HepG2 (cell line): Measurements from ENCODE around the gene PTGDR2. TPM values are rescaled to one million over a fixed set of nuclear protein-coding genes. Genes with fewer than 3 reads are reported as not detected.

Experiments
- ATAC-seq: fragments of 200-7000 bp; cut with Tn5 transposase; 3 replicates; pipeline ENCODE4 v1.9.1; 2020; ENCODE audit warnings: mild to moderate bottlenecking, moderate library complexity
- BruUV-seq: library from RNA; stranded (reverse); fragments of 400-500 nt; replicated peaks from 2 replicates; lab custom pipeline; 2021; lab: Mats Ljungman, UMichigan
- CTCF ChIA-PET: fragments of 300-600 bp; formaldehyde crosslinking; extraction: SDS; loops from one replicate; lab custom pipeline; 2021; ENCODE audit warnings: low total read pairs, inconsistent platforms, low intra/inter-chr PET ratio; lab: Yijun Ruan, JAX
- POLR2A ChIA-PET: fragments of 350-600 bp; sonication (Branson Sonifier 250); formaldehyde crosslinking; loops from one replicate; lab custom pipeline; 2020; ENCODE audit warnings: antibody characterized with exemption, inconsistent platforms; lab: Yijun Ruan, JAX
- DNase-seq: peaks from one replicate; pipeline ENCODE4 v3.0.0-alpha.2; 2015; ENCODE audit warnings: low spot score
- FAIRE-seq: peaks from 3 replicates; lab custom pipeline; 2011; peaks lifted over from hg19 to GRCh38; lab: Jason Lieb, UNC
- H2AFZ ChIP-seq: one replicate; pipeline ENCODE4 v1.6.1; 2011; ENCODE audit warnings: low read length, inconsistent platforms
- H3K27ac ChIP-seq: fragments of 300-600 bp; 3 replicates; pipeline ENCODE4 v1.8.0; 2011; ENCODE audit warnings: mixed run types, mild to moderate bottlenecking, mixed read lengths, low read length, inconsistent platforms; ENCODE audit not compliant: insufficient read depth; ENCODE audit errors: extremely low read length
- H3K27me3 ChIP-seq, 2 experiments: fragments of 200-600 bp in 1 of 2; 2 replicates in 1 of 2; 3 replicates in 1 of 2; pipeline versions ENCODE4 v1.6.0 to v1.8.0; 2011; ENCODE audit warnings: low read length in 2 of 2, mild to moderate bottlenecking in 2 of 2, moderate library complexity in 2 of 2, inconsistent platforms in 1 of 2; ENCODE audit not compliant: insufficient read depth in 2 of 2, control insufficient read depth in 1 of 2
- H3K36me3 ChIP-seq, 2 experiments: fragments of 200-600 bp in 1 of 2; replicated peaks in 1 of 2; 2 replicates in 1 of 2; 3 replicates in 1 of 2; pipeline versions ENCODE4 v1.5.1 to v1.8.0; 2011; ENCODE audit warnings: low read length in 2 of 2, inconsistent platforms in 1 of 2; ENCODE audit not compliant: insufficient read depth in 2 of 2, control insufficient read depth in 1 of 2
- H3K4me1 ChIP-seq: 2 replicates; pipeline ENCODE4 v1.5.1; 2012; ENCODE audit warnings: low read length, inconsistent platforms; ENCODE audit not compliant: insufficient read depth
- H3K4me2 ChIP-seq: 2 replicates; pipeline ENCODE4 v1.6.0; 2011; ENCODE audit warnings: low read depth, low read length, inconsistent platforms
- H3K4me3 ChIP-seq, 3 experiments: fragments of 200-600 bp in 1 of 3; sonication (generic), shearing (Covaris generic) in 1 of 3; replicated peaks in 1 of 3; 2 replicates each; pipeline ENCODE4 v1.5.1; 2011 to 2016; ENCODE audit warnings: low read length in 3 of 3, inconsistent platforms in 2 of 3, low read depth in 2 of 3, mild to moderate bottlenecking in 2 of 3, control low read depth in 1 of 3, mixed read lengths in 1 of 3; ENCODE audit not compliant: insufficient read depth in 1 of 3
- H3K79me2 ChIP-seq: one replicate; pipeline ENCODE4 v1.6.1; 2011; ENCODE audit warnings: low read length, inconsistent platforms; ENCODE audit not compliant: insufficient read depth
- H3K9ac ChIP-seq: 2 replicates; pipeline ENCODE4 v1.6.0; 2011; ENCODE audit warnings: mild to moderate bottlenecking, low read depth, low read length, inconsistent platforms; ENCODE audit not compliant: insufficient read depth
- H3K9me3 ChIP-seq: 2 replicates; pipeline ENCODE4 v1.5.1; 2012; ENCODE audit warnings: mild to moderate bottlenecking, low read length
- H4K20me1 ChIP-seq: 2 replicates; pipeline ENCODE4 v1.6.0; 2011; ENCODE audit warnings: inconsistent platforms, mild to moderate bottlenecking, low read length, moderate library complexity; ENCODE audit not compliant: insufficient read depth
- ADNP ChIP-seq: sonication (generic); formaldehyde crosslinking; IDR thresholded peaks from 2 replicates; pipeline ENCODE4 v1.4.0; 2020; ENCODE audit warnings: missing genetic modification reagents
- CBFB ChIP-seq: sonication (generic); formaldehyde crosslinking; IDR thresholded peaks from 2 replicates; pipeline ENCODE4 v1.4.0; 2020; ENCODE audit warnings: missing genetic modification reagents
- PRMT3 ChIP-seq: sonication (generic); formaldehyde crosslinking; IDR thresholded peaks from 2 replicates; pipeline ENCODE4 v1.8.1; 2022; ENCODE audit warnings: low read depth, mild to moderate bottlenecking, moderate library complexity, missing genetic modification reagents, borderline replicate concordance
- SETDB1 ChIP-seq: sonication (generic); formaldehyde crosslinking; IDR thresholded peaks from 2 replicates; pipeline ENCODE4 v1.5.1; 2020; ENCODE audit warnings: missing genetic modification reagents, mild to moderate bottlenecking, borderline replicate concordance
- SP4 ChIP-seq: sonication (generic); formaldehyde crosslinking; IDR thresholded peaks from 2 replicates; pipeline ENCODE4 v1.8.1; 2023; ENCODE audit warnings: mild to moderate bottlenecking, missing genetic modification reagents
- YEATS2 ChIP-seq: sonication (generic); formaldehyde crosslinking; IDR thresholded peaks from 2 replicates; pipeline ENCODE4 v1.4.0; 2020; ENCODE audit warnings: missing genetic modification reagents, borderline replicate concordance
- ZBTB26 ChIP-seq: IDR thresholded peaks from 2 replicates; pipeline ENCODE4 v1.6.1; 2016; ENCODE audit warnings: missing compliant biosample characterization, missing genetic modification reagents, borderline replicate concordance
- ZNF225 ChIP-seq: sonication (generic); formaldehyde crosslinking; IDR thresholded peaks from 2 replicates; pipeline ENCODE4 v1.4.0; 2020; ENCODE audit warnings: mild to moderate bottlenecking, missing genetic modification reagents
- ZNF512B ChIP-seq: sonication (generic); formaldehyde crosslinking; IDR thresholded peaks from 2 replicates; pipeline ENCODE4 v1.5.1; 2020; ENCODE audit warnings: missing genetic modification reagents, mild to moderate bottlenecking, borderline replicate concordance
- ZNF572 ChIP-seq: sonication (generic); formaldehyde crosslinking; IDR thresholded peaks from 2 replicates; pipeline ENCODE4 v1.5.1; 2020; ENCODE audit warnings: mild to moderate bottlenecking, missing genetic modification reagents
- WGBS: methylation state at CpG from one replicate; pipeline ENCODE4 v1.1.6; 2017; ENCODE audit warnings: low lambda C conversion rate; 5-methylcytosine and 5-hydroxymethylcytosine counted together
- in situ Hi-C: cut with HindIII; loops from 2 replicates; pipeline ENCODE4 v1.10.0; 2017; ENCODE audit warnings: low pct_unique_long_range_greater_than_20kb; ENCODE audit not compliant: extremely low pct_ligation_motif_present
- intact Hi-C: fragments of 100-400 bp; cut with micrococcal nuclease; formaldehyde crosslinking; loops from one replicate; pipeline ENCODE4 v1.10.0; 2022; ENCODE audit not compliant: unreplicated experiment
- polyA plus RNA-seq, 8 experiments: library from polyadenylated mRNA; depleted of rRNA in 3 of 8; stranded (reverse) in 7 of 8; unstranded in 1 of 8; fragments of >200 nt; fragmentation: Illumina TruSeq in 4 of 8; extraction: Trizol in 4 of 8; gene quantifications; 2 replicates each; pipeline versions ENCODE4 v1.2.1 to v1.2.3, GENCODE V29; 2011 to 2016; ENCODE audit warnings: low read depth in 4 of 8, missing spikeins in 1 of 8, mixed read lengths in 1 of 8; ENCODE audit not compliant: insufficient read depth in 1 of 8
- total RNA-seq, 5 experiments: library from RNA; depleted of rRNA; stranded (reverse); fragments of >200 nt; fragmentation: Illumina TruSeq; extraction: Trizol; gene quantifications; 2 replicates each; pipeline ENCODE4 v1.2.3, GENCODE V29; 2016; ENCODE audit warnings: low read depth in 1 of 5

The PTGDR2 gene
- total and polyA plus RNA-seq, 2 of the 13 experiments (the other 11 are each of a cell fraction or from before 2014, with no cell fraction given), result 1.9 to 2.5 TPM

GRCh38 chr11:60836866-60837515 is 18.8 kb downstream of the PTGDR2 start:
- no peak for FAIRE-seq
- ChIA-PET CTCF (interaction anchor here (0.8 to 1.8 kb wide), 3 partner anchors 44 to 51 kb away, joined by 3 to 7 read pairs (median 3); no protein-coding TSS in a partner anchor), POLR2A (no interaction called here)
- ATAC-seq, result no peak
- H3K27me3 ChIP-seq, result no peaks in the 10 kb centered on the region
- no TSS peak for BruUV-seq
- WGBS, result 41% methylated on average over 9 of the region's 9 CpGs
- DNase-seq, result no peak
- intact Hi-C loops (no loop called here), in situ Hi-C loops (no loop called here)
- H3K4me3 ChIP-seq, result no peak overlapping the region
- no peak overlapping the region for H3K9ac ChIP-seq
- H4K20me1 ChIP-seq, result no peaks in the 10 kb centered on the region
- peaks cover 20% of the 10 kb centered on the region for H3K4me1 ChIP-seq
- no peaks in the 10 kb centered on the region for H3K79me2 ChIP-seq
- no peak for TF ChIP-seq SETDB1
- no peak for TF ChIP-seq SP4 (CRISPR knock-in tag)
- no peak for TF ChIP-seq ZNF225
- no peak for TF ChIP-seq ADNP (CRISPR knock-in tag)
- no peak for TF ChIP-seq YEATS2
- no peak for TF ChIP-seq ZBTB26 (CRISPR knock-in tag)
- TF ChIP-seq CBFB (CRISPR knock-in tag), result no peak
- no peak overlapping the region for H2AFZ ChIP-seq
- no peaks in the 10 kb centered on the region for H3K36me3 ChIP-seq
- no peak overlapping the region for H3K4me2 ChIP-seq
- H3K9me3 ChIP-seq, result no peaks in the 10 kb centered on the region
- H3K27ac ChIP-seq, result no peak overlapping the region

GRCh38 chr11:60835534-60835846 is 20.3 kb downstream of the PTGDR2 start:
- Histone ChIP-seq H4K20me1 (no peaks in the 10 kb centered on the region), H2AFZ (no peak overlapping the region), H3K9me3 (no peaks in the 10 kb centered on the region), H3K4me3 (no peak overlapping the region), H3K9ac (no peak overlapping the region), H3K36me3 (no peaks in the 10 kb centered on the region), H3K4me1 (peaks cover 12% of the 10 kb centered on the region; the same call in 1 of the 2 replicates), H3K27ac (no peak overlapping the region), H3K27me3 (no peaks in the 10 kb centered on the region), H3K4me2 (no peak overlapping the region), H3K79me2 (no peaks in the 10 kb centered on the region)
- no peak for DNase-seq
- in situ Hi-C loops (no loop called here), intact Hi-C loops (no loop called here)
- POLR2A ChIA-PET, result no interaction called here
- TF ChIP-seq ZNF512B (CRISPR knock-in tag), result no peak
- TF ChIP-seq PRMT3 (CRISPR knock-in tag), result no peak
- TF ChIP-seq ZNF572 (CRISPR knock-in tag), result no peak
- ATAC-seq, result no peak
- 52% methylated on average over 1 of the region's 3 CpGs for WGBS
- CTCF ChIA-PET, result no interaction called here
- no TSS peak for BruUV-seq
- FAIRE-seq, result no peak
